ENCODE results near the gene PPP4R2.

- no peak for TF ChIP-seq NFXL1 (IDR thresholded peaks at IDR 0.05; ENCODE audit: borderline replicate concordance)
- TF ChIP-seq CTCF (IDR thresholded peaks at IDR 0.05 in 2 of 3, conservative IDR thresholded peaks at IDR 0.05 in 1 of 3; ENCODE audit: control insufficient read depth in 2 of 3, extremely low read depth in 1 of 3, insufficient read depth in 1 of 3, low read depth in 3 of 3, low read length in 3 of 3), result no peak
- no peak for TF ChIP-seq RFX5 (IDR thresholded peaks at IDR 0.05; ENCODE audit: low read depth, low read length)
- TF ChIP-seq ATF3 (IDR thresholded peaks at IDR 0.05; ENCODE audit: borderline replicate concordance, extremely low read depth, low read depth, low read length), result no peak
- no peak for TF ChIP-seq NBN (IDR thresholded peaks at IDR 0.05)
- no peak for TF ChIP-seq ATF7 (IDR thresholded peaks at IDR 0.05; ENCODE audit: low read depth)
- TF ChIP-seq GABPA (IDR thresholded peaks at IDR 0.05; ENCODE audit: low read depth), result no peak
- no peak for TF ChIP-seq POLR2AphosphoS5 (IDR thresholded peaks at IDR 0.05; ENCODE audit: low read length)
- no peak for TF ChIP-seq JUNB (IDR thresholded peaks at IDR 0.05)
- no peak for TF ChIP-seq PAX5 (IDR thresholded peaks at IDR 0.05; ENCODE audit: borderline replicate concordance, low read depth, low read length)
- no peak for TF ChIP-seq POLR2A (IDR thresholded peaks at IDR 0.05; ENCODE audit: low read depth, low read length)
- TF ChIP-seq NFIC (IDR thresholded peaks at IDR 0.05; ENCODE audit: low read depth, low read length), result no peak
Observed at GRCh38 chr3:73081140-73081539, 84.5 kb downstream of the PPP4R2 start.
